SK-N-SH (cell line): Measurements from ENCODE around the gene RASD2. TPM values are rescaled to one million over a fixed set of nuclear protein-coding genes. Genes with fewer than 3 reads are reported as not detected.

Source experiments
- CTCF ChIA-PET: fragments of 300-600, 350-600 bp; formaldehyde crosslinking; extraction: SDS; loops from one replicate; lab custom pipeline; 2021; lab: Yijun Ruan, JAX
- POLR2A ChIA-PET: fragments of 350-600 bp; sonication (Branson Sonifier 250); formaldehyde crosslinking; extraction: SDS; loops from one replicate; lab custom pipeline; 2020; ENCODE audit warnings: antibody characterized with exemption, inconsistent platforms; lab: Yijun Ruan, JAX
- DNase-seq: peaks from one replicate; pipeline ENCODE4 v3.0.0; 2012
- H2AFZ ChIP-seq: fragments of 200-600 bp; sonication (generic); 2 replicates; pipeline ENCODE4 v1.8.1; 2016; ENCODE audit warnings: antibody characterized with exemption, mild to moderate bottlenecking, low read depth
- H3F3A ChIP-seq: fragments of 200-600 bp; sonication (generic); replicated peaks from 2 replicates; pipeline ENCODE3; 2016; ENCODE audit warnings: antibody characterized with exemption, mild to moderate bottlenecking; ENCODE audit not compliant: insufficient read depth
- H3K27ac ChIP-seq, 2 experiments: fragments of 200-500 bp in 1 of 2; fragments of 200-600 bp in 1 of 2; sonication (Bioruptor generic) in 1 of 2; sonication (generic), shearing (Covaris generic) in 1 of 2; 2 replicates each; pipeline versions ENCODE4 v1.5.1 to v1.6.1; 2014 to 2016; ENCODE audit warnings: low read depth in 2 of 2, inconsistent platforms in 1 of 2, low read length in 1 of 2, mild to moderate bottlenecking in 1 of 2, mixed read lengths in 1 of 2
- H3K27me3 ChIP-seq: fragments of 200-600 bp; sonication (generic), shearing (Covaris generic); 2 replicates; pipeline ENCODE4 v1.6.1; 2016; ENCODE audit warnings: mixed run types; ENCODE audit not compliant: insufficient read depth
- H3K36me3 ChIP-seq, 2 experiments: fragments of 200-500 bp in 1 of 2; fragments of 200-600 bp in 1 of 2; sonication (Bioruptor generic) in 1 of 2; sonication (generic) in 1 of 2; replicated peaks in 1 of 2; 2 replicates each; pipeline versions ENCODE3 to v1.5.1; 2014 to 2016; ENCODE audit warnings: low read length in 1 of 2, mild to moderate bottlenecking in 1 of 2; ENCODE audit not compliant: insufficient read depth in 2 of 2, control insufficient read depth in 1 of 2
- H3K4me1 ChIP-seq, 2 experiments: fragments of 200-500 bp in 1 of 2; fragments of 200-600 bp in 1 of 2; sonication (Bioruptor generic) in 1 of 2; sonication (generic), shearing (Covaris generic) in 1 of 2; 2 replicates each; pipeline versions ENCODE4 v1.5.1 to v1.6.1; 2014 to 2016; ENCODE audit warnings: low read depth in 1 of 2, low read length in 1 of 2, mixed run types in 1 of 2; ENCODE audit not compliant: insufficient read depth in 2 of 2, control insufficient read depth in 1 of 2
- H3K4me2 ChIP-seq: fragments of 200-600 bp; sonication (generic), shearing (Covaris generic); 2 replicates; pipeline ENCODE4 v1.6.1; 2017; ENCODE audit warnings: mixed run types
- H3K4me3 ChIP-seq, 2 experiments: fragments of 200-500 bp in 1 of 2; fragments of 200-600 bp in 1 of 2; sonication (Bioruptor generic) in 1 of 2; sonication (generic), shearing (Covaris generic) in 1 of 2; 2 replicates each; pipeline versions ENCODE4 v1.5.1 to v1.8.1; 2014 to 2016; ENCODE audit warnings: low read depth in 2 of 2, inconsistent platforms in 1 of 2, low read length in 1 of 2, mild to moderate bottlenecking in 1 of 2, mixed read lengths in 1 of 2, moderate library complexity in 1 of 2
- H3K79me2 ChIP-seq: fragments of 200-600 bp; sonication (generic); 2 replicates; pipeline ENCODE4 v1.8.1; 2017; ENCODE audit warnings: mild to moderate bottlenecking; ENCODE audit not compliant: insufficient read depth
- H3K9ac ChIP-seq: fragments of 200-600 bp; sonication (generic); 2 replicates; pipeline ENCODE4 v1.6.1; 2017; ENCODE audit warnings: mixed run types
- H3K9me2 ChIP-seq: fragments of 200-600 bp; sonication (generic); 2 replicates; pipeline ENCODE4 v1.6.1; 2017; ENCODE audit warnings: mixed run types
- H3K9me3 ChIP-seq: fragments of 200-600 bp; sonication (generic); 2 replicates; pipeline ENCODE4 v1.6.1; 2017; ENCODE audit warnings: mixed run types, mild to moderate bottlenecking, moderate library complexity
- H4K20me1 ChIP-seq: fragments of 200-600 bp; sonication (generic); 2 replicates; pipeline ENCODE4 v1.6.1; 2017; ENCODE audit warnings: mild to moderate bottlenecking, mixed run types; ENCODE audit not compliant: insufficient read depth
- CHD2 ChIP-seq: fragments of 150-350 bp; IDR thresholded peaks from 2 replicates; pipeline ENCODE4 v1.6.1; 2018; ENCODE audit warnings: low read length; ENCODE audit not compliant: partially characterized antibody
- CTCF ChIP-seq: fragments of 200-600 bp; sonication (generic); IDR thresholded peaks from 2 replicates; pipeline ENCODE4 v1.6.1; 2017; ENCODE audit warnings: antibody characterized with exemption, mild to moderate bottlenecking, moderate library complexity
- EP300 ChIP-seq, 2 experiments: IDR thresholded peaks; 2 replicates each; pipeline versions ENCODE4 v1.4.0 to v1.6.1; 2012; ENCODE audit warnings: borderline replicate concordance in 1 of 2, low read depth in 1 of 2, low read length in 1 of 2
- FOXJ3 ChIP-seq: sonication (generic); formaldehyde crosslinking; IDR thresholded peaks from 2 replicates; pipeline ENCODE4 v1.5.1; 2020; ENCODE audit warnings: mild to moderate bottlenecking, missing genetic modification reagents
- FOXM1 ChIP-seq: IDR thresholded peaks from 2 replicates; pipeline ENCODE4 v1.4.0; 2012; ENCODE audit warnings: low read depth, mild to moderate bottlenecking
- GABPA ChIP-seq: IDR thresholded peaks from 2 replicates; pipeline ENCODE4 v1.4.0; 2012; ENCODE audit warnings: low read depth, mild to moderate bottlenecking
- JUND ChIP-seq: IDR thresholded peaks from 2 replicates; pipeline ENCODE4 v1.4.0; 2012
- MEF2A ChIP-seq: IDR thresholded peaks from 2 replicates; pipeline ENCODE4 v1.4.0; 2012; ENCODE audit warnings: low read depth, borderline replicate concordance
- MXI1 ChIP-seq: IDR thresholded peaks from 2 replicates; pipeline ENCODE4 v1.6.1; 2012; ENCODE audit warnings: mild to moderate bottlenecking, low read depth, low read length, improper control_type of control experiment
- NRF1 ChIP-seq: IDR thresholded peaks from 2 replicates; pipeline ENCODE4 v1.6.1; 2012; ENCODE audit warnings: low read depth, mild to moderate bottlenecking, low read length
- PBX3 ChIP-seq: IDR thresholded peaks from 2 replicates; pipeline ENCODE4; 2012
- RAD21 ChIP-seq: IDR thresholded peaks from 2 replicates; pipeline ENCODE4 v1.6.1; 2012; ENCODE audit warnings: mild to moderate bottlenecking, low read length
- RCOR1 ChIP-seq: fragments of 150-350 bp; IDR thresholded peaks from 2 replicates; pipeline ENCODE4 v1.6.1; 2017; ENCODE audit warnings: antibody characterized with exemption, low read length
- REST ChIP-seq: IDR thresholded peaks from 2 replicates; pipeline ENCODE4 v1.6.1; 2012; ENCODE audit warnings: mild to moderate bottlenecking, low read depth, low read length, moderate library complexity
- SMC3 ChIP-seq: IDR thresholded peaks from 2 replicates; pipeline ENCODE4 v1.6.1; 2012; ENCODE audit warnings: low read depth, low read length, improper control_type of control experiment
- USF2 ChIP-seq: fragments of 150-350 bp; IDR thresholded peaks from 2 replicates; pipeline ENCODE4 v1.6.1; 2017; ENCODE audit warnings: antibody characterized with exemption, low read length, low read depth, borderline replicate concordance
- WGBS: methylation state at CpG from one replicate; pipeline ENCODE4 v1.1.6; 2017; ENCODE audit warnings: low lambda C conversion rate; 5-methylcytosine and 5-hydroxymethylcytosine counted together
- polyA plus RNA-seq, 3 experiments: library from polyadenylated mRNA; depleted of rRNA; stranded (reverse); fragments of >200 nt; gene quantifications; 2 replicates each; pipeline ENCODE4 v1.2.3, GENCODE V29; 2012

RASD2 gene
- polyA plus RNA-seq, 1 of the 3 experiments (the other 2 are of a cell fraction) = 0.30 TPM

GRCh38 chr22:35546886-35547285 is 6.3 kb downstream of the RASD2 start:
- DNase-seq = no peak
- WGBS = 97% methylated on average over 14 of the region's 18 CpGs
- Histone ChIP-seq H3K4me2 (no peak overlapping the region), H3K79me2 (0 out of 2 replicates have a peak, but pooled peaks cover 3% of the 10 kb centered on the region), H3F3A (no peaks in the 10 kb centered on the region), H3K4me1 (peaks cover 2 to 12% of the 10 kb centered on the region in 2 experiments; a peak in 2 of 4 replicates), H3K9me3 (no peaks in the 10 kb centered on the region), H2AFZ (no peak overlapping the region), H3K36me3 (no peaks in the 10 kb centered on the region), H3K9ac (no peak overlapping the region), H3K27me3 (no peaks in the 10 kb centered on the region), H3K27ac (no peak overlapping the region), H4K20me1 (no peaks in the 10 kb centered on the region), H3K4me3 (no peak overlapping the region), H3K9me2 (no peaks in the 10 kb centered on the region)
- no peak for TF ChIP-seq RAD21
- TF ChIP-seq EP300 (IDR thresholded peaks at IDR 0.05; ENCODE audit: borderline replicate concordance in 1 of 2, low read depth in 1 of 2, low read length in 1 of 2) = no peak
- TF ChIP-seq NRF1 = no peak
- TF ChIP-seq REST = no peak
- TF ChIP-seq CTCF = no peak
- TF ChIP-seq PBX3 = no peak
- TF ChIP-seq MXI1 = no peak
- TF ChIP-seq USF2 = no peak
- TF ChIP-seq GABPA = no peak
- TF ChIP-seq FOXM1 = no peak
- TF ChIP-seq SMC3 = no peak
- no peak for TF ChIP-seq FOXJ3 (CRISPR knock-in tag)
- no peak for TF ChIP-seq CHD2
- no peak for TF ChIP-seq MEF2A
- TF ChIP-seq JUND = no peak
- TF ChIP-seq RCOR1 = no peak
- POLR2A ChIA-PET = no interaction called here
- CTCF ChIA-PET = interaction anchor here (2.1 kb wide), 1 partner anchor 9 kb away, joined by 7 read pairs; no protein-coding TSS in a partner anchor
